Left lung (tissue), 10 donors: ENCODE results near the gene TTC24. TPM values are rescaled to one million over a fixed set of nuclear protein-coding genes. Genes with fewer than 3 reads are reported as not detected.

Experiments
- ATAC-seq: fragments of 200-7000 bp; cut with Tn5 transposase; one replicate; pipeline ENCODE4 v1.9.1; 2020; ENCODE audit warnings: moderate library complexity
- DNase-seq, 4 donors: peaks; one replicate each; pipeline ENCODE4 v3.0.0-alpha.2; 2013 to 2020
- H3K27ac ChIP-seq, 2 donors: fragments of 200-600 bp; sonication (generic) in 1 of 2; one replicate each; pipeline versions ENCODE4 v1.5.0 to v1.8.0; 2020 to 2021
- H3K27me3 ChIP-seq, 2 donors: fragments of 200-600 bp; sonication (generic) in 1 of 2; one replicate each; pipeline versions ENCODE4 v1.5.0 to v1.8.0; 2020 to 2021
- H3K36me3 ChIP-seq, 2 donors: fragments of 200-600 bp; sonication (generic) in 1 of 2; one replicate each; pipeline versions ENCODE4 v1.5.0 to v1.8.0; 2020 to 2021
- H3K4me1 ChIP-seq, 2 donors: fragments of 200-600 bp; one replicate each; pipeline ENCODE4 v1.8.0; 2021
- H3K4me3 ChIP-seq, 2 donors: fragments of 200-600 bp; sonication (generic) in 1 of 2; one replicate each; pipeline versions ENCODE4 v1.5.0 to v1.8.0; 2020 to 2021; ENCODE audit warnings: mild to moderate bottlenecking in 1 of 2
- H3K9me3 ChIP-seq, 2 donors: fragments of 200-600 bp; sonication (generic) in 1 of 2; one replicate each; pipeline versions ENCODE4 v1.5.0 to v1.8.0; 2020 to 2021
- intact Hi-C, 2 donors: fragments of 100-400 bp; cut with DNase I; formaldehyde crosslinking; loops; one replicate each; pipeline versions ENCODE4 v1.11.2 to v1.14.2; 2022
- polyA plus RNA-seq, 6 donors: library from polyadenylated mRNA; unstranded; fragments of 120-200 nt; gene quantifications; one replicate each; pipeline ENCODE4 v1.2.1, GENCODE V29; 2013; ENCODE audit not compliant: insufficient read length in 6 of 6
- total RNA-seq, 2 donors: library from RNA; stranded (reverse); fragmentation: NEBNext Ultra II Directional; extraction: Animal tissue kit (Norgen Biotek cat#: 25700); gene quantifications; one replicate each; pipeline ENCODE4 v1.2.1, GENCODE V29; 2021
- TF ChIP-seq, protein P1 (sequence below), 2 donors: fragments of 200-600 bp; sonication (generic) in 1 of 2; IDR thresholded peaks; one replicate each; pipeline versions ENCODE4 v1.5.0 to v1.8.0; 2021; ENCODE audit warnings: antibody characterized with exemption in 2 of 2
- donor health status: DM: no; HTN: yes; CAD: no.
- donor health status: DM: no; HTN: no; CAD: no.

TTC24 gene
- total and polyA plus RNA-seq, 8 donors, result 0.07 to 0.34 (median 0.16) TPM; not detected in 4

DNA sequence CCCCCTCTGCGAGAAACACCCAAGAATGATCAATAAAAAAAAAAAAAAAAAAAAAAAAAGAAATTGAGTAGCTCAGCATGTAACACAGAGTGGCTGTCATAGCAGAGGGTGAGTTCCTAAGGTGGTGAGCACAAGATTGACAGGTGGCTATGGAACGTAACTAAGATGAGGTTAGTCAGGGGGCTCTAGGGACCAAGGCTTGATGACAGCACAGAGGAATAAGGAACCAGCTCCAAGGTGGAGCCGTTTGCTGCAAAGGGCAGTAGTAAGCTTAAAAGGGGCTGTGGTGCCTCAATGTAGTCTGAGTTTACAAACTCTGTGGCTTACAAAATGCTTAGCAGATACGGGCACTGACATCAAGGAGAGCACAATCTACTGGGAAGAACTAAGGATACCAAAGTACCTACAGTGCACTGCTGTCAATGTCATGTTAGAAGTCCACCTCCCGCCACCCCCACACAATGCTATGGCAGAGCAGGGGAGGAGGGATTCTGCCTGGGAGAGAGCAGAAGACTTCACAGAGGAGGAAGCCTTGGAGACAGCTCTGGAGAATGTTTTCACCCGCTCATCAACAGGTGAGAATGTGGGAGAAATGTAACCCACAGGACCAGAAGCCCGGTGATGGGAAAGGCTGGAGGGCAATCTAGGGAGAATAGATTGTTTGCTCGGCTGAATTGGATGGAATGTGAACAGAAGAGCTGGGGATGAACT is 20.3 kb upstream of the TTC24 start:
- Histone ChIP-seq H3K27me3 (no peaks in the 10 kb centered on the region), H3K36me3 (peaks cover 0 to 11% of the 10 kb centered on the region in 2 donors), H3K27ac (no peak overlapping the region), H3K4me1 (no peaks in the 10 kb centered on the region), H3K9me3 (no peaks in the 10 kb centered on the region), H3K4me3 (no peak overlapping the region)
- TF ChIP-seq, protein P1, sequence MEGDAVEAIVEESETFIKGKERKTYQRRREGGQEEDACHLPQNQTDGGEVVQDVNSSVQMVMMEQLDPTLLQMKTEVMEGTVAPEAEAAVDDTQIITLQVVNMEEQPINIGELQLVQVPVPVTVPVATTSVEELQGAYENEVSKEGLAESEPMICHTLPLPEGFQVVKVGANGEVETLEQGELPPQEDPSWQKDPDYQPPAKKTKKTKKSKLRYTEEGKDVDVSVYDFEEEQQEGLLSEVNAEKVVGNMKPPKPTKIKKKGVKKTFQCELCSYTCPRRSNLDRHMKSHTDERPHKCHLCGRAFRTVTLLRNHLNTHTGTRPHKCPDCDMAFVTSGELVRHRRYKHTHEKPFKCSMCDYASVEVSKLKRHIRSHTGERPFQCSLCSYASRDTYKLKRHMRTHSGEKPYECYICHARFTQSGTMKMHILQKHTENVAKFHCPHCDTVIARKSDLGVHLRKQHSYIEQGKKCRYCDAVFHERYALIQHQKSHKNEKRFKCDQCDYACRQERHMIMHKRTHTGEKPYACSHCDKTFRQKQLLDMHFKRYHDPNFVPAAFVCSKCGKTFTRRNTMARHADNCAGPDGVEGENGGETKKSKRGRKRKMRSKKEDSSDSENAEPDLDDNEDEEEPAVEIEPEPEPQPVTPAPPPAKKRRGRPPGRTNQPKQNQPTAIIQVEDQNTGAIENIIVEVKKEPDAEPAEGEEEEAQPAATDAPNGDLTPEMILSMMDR (IDR thresholded peaks at IDR 0.05), result no peak
- ATAC-seq, result no peak
- intact Hi-C loops, result no loop called here
- DNase-seq, result no peak

DNA sequence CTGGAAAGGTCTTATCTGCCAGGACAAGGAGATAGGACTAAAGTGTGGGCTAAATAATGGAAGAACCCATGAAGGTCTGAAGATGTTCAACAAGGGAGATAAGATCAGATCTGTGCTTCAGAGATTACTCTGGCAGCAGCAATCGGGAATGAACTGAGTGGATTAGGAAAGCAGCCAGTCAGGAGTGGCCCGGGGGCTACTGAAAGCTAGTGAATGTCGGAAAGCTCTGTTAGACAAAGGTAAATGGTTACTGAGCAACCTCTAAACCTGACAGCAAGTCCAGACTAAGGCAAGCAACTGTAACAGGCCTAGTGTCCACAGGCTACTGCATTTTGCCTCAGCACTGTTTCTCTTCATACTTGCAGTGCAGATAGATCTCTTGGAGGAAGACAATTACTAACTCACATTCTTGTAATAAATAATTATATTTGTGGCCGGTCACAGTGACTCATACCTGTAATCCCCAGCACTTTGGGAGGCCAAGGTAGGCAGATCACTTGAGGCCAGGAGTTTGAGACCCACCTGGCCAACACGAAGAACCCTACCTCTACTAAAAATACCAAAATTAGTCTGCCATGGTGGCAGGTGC is 19.6 kb upstream of the TTC24 start:
- Histone ChIP-seq H3K4me1 (no peaks in the 10 kb centered on the region), H3K27me3 (no peaks in the 10 kb centered on the region), H3K9me3 (no peaks in the 10 kb centered on the region), H3K4me3 (no peak overlapping the region), H3K36me3 (peaks cover 0 to 15% of the 10 kb centered on the region in 2 donors), H3K27ac (no peak overlapping the region)
- DNase-seq, result no peak
- intact Hi-C loops, result no loop called here
- TF ChIP-seq, protein P1 (IDR thresholded peaks at IDR 0.05), result no peak
- no peak for ATAC-seq

DNA sequence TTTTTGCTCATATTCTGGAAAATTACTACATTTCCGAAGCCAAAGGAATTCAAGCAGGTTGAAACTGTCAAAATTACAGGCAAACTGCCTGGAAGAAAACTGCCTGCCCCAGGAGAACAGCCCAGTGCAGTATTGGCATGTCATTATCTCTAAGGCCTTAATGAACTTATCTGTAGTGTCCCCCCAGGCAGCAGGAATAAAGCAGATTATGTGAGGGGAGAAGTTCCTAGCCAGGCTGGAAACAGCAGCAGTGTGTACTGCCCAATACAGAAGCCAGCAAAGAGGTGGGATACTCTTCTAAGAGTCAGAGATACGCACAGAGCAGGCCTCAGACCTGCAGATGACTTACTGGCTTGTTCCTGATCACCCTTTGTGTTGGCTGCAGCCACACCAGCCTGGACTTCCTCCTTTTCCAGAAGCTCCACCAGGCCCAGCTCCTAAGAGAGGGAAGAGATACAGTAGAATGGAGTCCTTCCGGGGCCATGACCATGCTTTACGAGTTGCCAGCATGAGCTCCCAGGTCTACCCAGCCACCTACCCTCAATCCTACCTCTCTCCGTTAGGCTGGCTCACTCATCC is 18.8 kb upstream of the TTC24 start:
- Histone ChIP-seq H3K4me3 (no peak overlapping the region), H3K9me3 (no peaks in the 10 kb centered on the region), H3K27me3 (no peaks in the 10 kb centered on the region), H3K27ac (no peak overlapping the region), H3K36me3 (peaks cover 0 to 15% of the 10 kb centered on the region in 2 donors), H3K4me1 (no peaks in the 10 kb centered on the region)
- ATAC-seq, result no peak
- DNase-seq, result no peak
- intact Hi-C loops, result no loop called here
- TF ChIP-seq, protein P1 (IDR thresholded peaks at IDR 0.05), result no peak

DNA sequence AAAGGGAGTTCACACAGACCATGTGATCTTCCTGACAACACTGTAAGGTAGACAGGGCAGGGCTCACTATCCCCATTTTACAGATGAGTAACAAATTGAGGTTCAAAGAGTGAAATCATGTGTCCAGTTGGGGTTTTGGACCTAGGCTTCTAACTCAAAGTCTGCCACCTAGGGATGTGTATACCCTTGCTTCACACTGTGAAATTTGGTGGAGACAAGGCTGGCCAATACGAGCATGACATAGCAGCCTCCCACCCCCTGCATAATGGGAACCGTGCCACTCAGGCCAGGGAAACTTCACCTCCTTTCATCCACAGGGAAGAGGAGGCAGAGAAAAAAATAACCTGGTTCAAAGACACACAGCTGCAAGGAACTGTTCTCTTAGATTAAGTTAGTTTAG is 14.0 kb upstream of the TTC24 start:
- ATAC-seq (no peak), DNase-seq (no peak)
- no peak overlapping the region for H3K27ac ChIP-seq
- no peak overlapping the region for H3K4me3 ChIP-seq
- H3K36me3 ChIP-seq, result peaks cover 0 to 6% of the 10 kb centered on the region in 2 donors
- no peaks in the 10 kb centered on the region for H3K4me1 ChIP-seq
- TF ChIP-seq, protein P1 (IDR thresholded peaks at IDR 0.05), result no peak
- H3K9me3 ChIP-seq, result no peaks in the 10 kb centered on the region
- H3K27me3 ChIP-seq, result no peaks in the 10 kb centered on the region
- intact Hi-C loops, result no loop called here

DNA sequence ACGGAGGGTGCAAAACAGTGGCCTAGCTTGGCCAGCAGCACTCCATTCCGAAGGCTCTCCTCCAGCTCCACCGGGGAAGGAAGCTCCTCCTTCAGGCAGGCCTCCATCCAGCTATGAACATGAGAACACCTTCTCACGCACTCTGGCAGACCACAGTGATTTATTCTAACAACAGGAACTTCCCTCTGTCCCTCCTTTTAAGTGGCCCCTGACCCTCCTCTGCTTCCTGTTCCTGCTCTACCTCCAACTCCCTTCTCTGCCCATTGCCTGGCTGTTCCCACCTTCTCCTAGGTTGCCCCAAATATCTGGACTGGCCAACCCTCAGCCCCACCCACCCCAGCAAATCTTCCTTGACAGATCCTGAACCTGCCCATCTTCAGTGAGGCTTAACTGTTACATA is 13.1 kb upstream of the TTC24 start:
- no peak for DNase-seq
- H3K4me3 ChIP-seq, result no peak overlapping the region
- H3K27ac ChIP-seq, result no peak overlapping the region
- TF ChIP-seq, protein P1 (IDR thresholded peaks at IDR 0.05), result no peak
- H3K36me3 ChIP-seq, result peaks cover 0 to 6% of the 10 kb centered on the region in 2 donors
- no peak for ATAC-seq
- peaks cover 4 to 7% of the 10 kb centered on the region in 2 donors for H3K4me1 ChIP-seq
- H3K9me3 ChIP-seq, result no peaks in the 10 kb centered on the region
- intact Hi-C loops, result no loop called here
- no peaks in the 10 kb centered on the region for H3K27me3 ChIP-seq
